ENCODE results near the gene MED29. TPM values are rescaled to one million over a fixed set of nuclear protein-coding genes. Genes with fewer than 3 reads are reported as not detected.

The MED29 gene
- total and polyA plus RNA-seq, 2 donors (not counting 1 experiment from before 2014, with no cell fraction given), result 33.0 to 47.5 TPM

GRCh38 chr19:39405958-39406655, 14.9 kb downstream of the MED29 start:
- Histone ChIP-seq H3K4me3 (ENCODE audit: control extremely low read depth in 1 of 5, extremely low read depth in 1 of 5, insufficient read depth in 1 of 5, low read depth in 2 of 5, low read length in 4 of 5) (peak overlapping the region; percentile 39 to 99 (median 95)), H3K9me3 (ENCODE audit: control extremely low read depth in 1 of 3, control insufficient read depth in 2 of 3, insufficient read depth in 1 of 3, low read length in 2 of 3) (peaks cover 0 to 4% (median 0%) of the 10 kb centered on the region in 3 donors), H4K20me1 (ENCODE audit: control insufficient read depth, insufficient read depth, low read length, poor library complexity, severe bottlenecking) (peaks cover 28% of the 10 kb centered on the region), H3K4me2 (replicated peaks; ENCODE audit: low read depth, low read length, poor library complexity, severe bottlenecking) (peak overlapping the region; percentile 100), H3K79me2 (ENCODE audit: control insufficient read depth, insufficient read depth, low read length) (peaks cover 60% of the 10 kb centered on the region), H3K27me3 (replicated peaks in 1 of 4; ENCODE audit: control extremely low read depth in 1 of 4, control insufficient read depth in 3 of 4, insufficient read depth in 4 of 4, low read length in 3 of 4) (no peaks in the 10 kb centered on the region), H3K36me3 (replicated peaks in 1 of 2; ENCODE audit: control extremely low read depth in 1 of 2, control insufficient read depth in 1 of 2, extremely low read depth in 1 of 2, insufficient read depth in 2 of 2, low read length in 1 of 2) (peaks cover 0 to 23% of the 10 kb centered on the region in 2 experiments), H3K4me1 (ENCODE audit: control insufficient read depth in 2 of 2, insufficient read depth in 2 of 2, low read length in 2 of 2) (peaks cover 47 to 69% of the 10 kb centered on the region in 2 donors), H3K9ac (ENCODE audit: low read length) (peak overlapping the region; percentile 99), H3K27ac (ENCODE audit: low read length in 2 of 2) (peak overlapping the region; percentile 100), H2AFZ (ENCODE audit: insufficient read depth, low read depth, low read length, poor library complexity, severe bottlenecking) (peak overlapping the region; percentile 8)
- ChIA-PET CTCF (interaction anchor here (2.3 kb wide), 1 partner anchor 8 kb away, joined by 15 read pairs; no protein-coding TSS in a partner anchor), POLR2A (interaction anchor here (0.7 to 8.8 kb wide), 6 partner anchors 8 to 39 kb away, joined by 3 to 69 read pairs (median 12); partner anchors contain the start of genes MED29, PAF1, RPS16 and SUPT5H)
- intact Hi-C loops (cut with micrococcal nuclease), result loop anchor here (10.0 kb wide), 1 partner anchor 541 kb away; no protein-coding TSS in a partner anchor
- Mint-ChIP-seq H3K4me1 (peaks cover 63% of the 10 kb centered on the region), H3K27ac (peak overlapping the region; percentile 96), H3K27me3 (no peaks in the 10 kb centered on the region), H3K9me3 (ENCODE audit: insufficient read depth) (no peaks in the 10 kb centered on the region), H3K4me3 (peak overlapping the region; percentile 94)
- WGBS (ENCODE audit: insufficient coverage), result 32% methylated on average over 7 of the region's 22 CpGs
- TF ChIP-seq CTCF (IDR thresholded peaks at IDR 0.05) (no peak), EZH2 (IDR thresholded peaks at IDR 0.05; ENCODE audit: borderline replicate concordance, insufficient read depth, low read depth, low read length, poor library complexity, severe bottlenecking) (no peak)
- DNase-seq (peak; percentile 93), ATAC-seq (ENCODE audit: low read depth) (peak; percentile 11)

Measured in B cell (primary cell).